HS-5 (cell line): ENCODE results near the gene ZSCAN32.

Experiments
- DNase-seq: peaks from one replicate; pipeline ENCODE4 v3.0.0-alpha.2; 2012; ENCODE audit warnings: low read depth

The ZSCAN32 gene

GRCh38 chr16:3356118-3356517, 44.7 kb downstream of the ZSCAN32 start:
- no peak for DNase-seq

GRCh38 chr16:3355589-3355988, 45.2 kb downstream of the ZSCAN32 start, which contains the start of gene OR2C1:
Gene OR2C1 (plus strand): TSS chr16:3355889. CDS start chr16:3355941, 52 bp downstream.
- DNase-seq, result no peak

GRCh38 chr16:3349175-3349574, 51.6 kb downstream of the ZSCAN32 start:
- DNase-seq, result no peak

- no peak for DNase-seq
These were observed 52.1 kb downstream of the ZSCAN32 start for GRCh38 chr16:3348547-3349167.

GRCh38 chr16:3347586-3347985, 53.2 kb downstream of the ZSCAN32 start:
- DNase-seq, result no peak

- no peak for DNase-seq
These were observed 54.8 kb downstream of the ZSCAN32 start for GRCh38 chr16:3346041-3346440.
